HG02885 (cell line): ENCODE results near the gene SLFNL1.

ENCODE experiments used
- ATAC-seq: cut with Tn5 transposase; IDR thresholded peaks from one replicate; pipeline ENCODE4 v1.9.1; 2021; ENCODE audit warnings: mild to moderate bottlenecking; ENCODE audit not compliant: unreplicated experiment, poor library complexity

SLFNL1 gene

DNA sequence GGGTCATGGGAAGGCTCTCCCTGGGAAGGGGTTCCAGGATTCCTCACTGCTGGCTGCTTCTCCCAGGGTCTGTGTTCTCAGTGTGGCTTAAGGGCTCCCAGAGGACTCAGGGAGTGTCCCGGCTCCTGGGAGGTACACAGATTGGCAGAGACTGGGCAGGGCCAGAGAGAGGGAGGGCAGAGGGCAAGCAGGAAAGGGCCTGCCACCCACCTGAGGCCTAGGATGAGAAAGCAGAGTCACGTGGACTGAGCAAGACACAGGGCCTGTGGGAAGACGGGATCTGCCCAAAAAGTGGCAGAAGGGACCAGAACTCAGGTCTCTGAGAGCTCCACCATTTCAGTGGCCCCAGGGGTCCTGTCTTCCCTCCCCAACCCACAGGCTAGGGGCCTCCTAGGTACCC is 871 bp downstream of the SLFNL1 start:
- ATAC-seq, result no peak

DNA sequence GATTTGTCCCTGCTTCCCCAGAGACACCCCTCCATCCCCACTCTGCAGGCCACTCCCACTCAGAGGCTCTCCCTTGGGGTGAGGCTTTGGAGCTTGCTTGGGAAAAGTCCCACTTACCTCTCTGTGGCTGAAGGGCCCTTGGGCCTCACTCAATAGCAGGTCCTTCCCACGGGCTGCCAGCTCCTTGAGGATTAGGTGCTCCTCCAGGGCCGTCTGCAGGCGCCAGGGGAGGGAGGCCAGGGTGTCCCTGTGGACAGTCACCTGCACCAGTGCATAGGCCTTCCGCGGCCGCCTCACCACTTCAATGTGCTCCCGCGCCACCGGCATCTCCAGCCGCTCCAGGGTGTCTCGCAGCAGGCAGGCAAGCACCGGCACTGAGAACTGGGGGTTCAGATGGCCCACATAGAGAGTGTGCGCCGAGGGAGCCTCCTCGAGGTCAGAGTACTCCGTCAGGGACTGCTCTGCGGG is 1.4 kb downstream of the SLFNL1 start:
- no peak for ATAC-seq

DNA sequence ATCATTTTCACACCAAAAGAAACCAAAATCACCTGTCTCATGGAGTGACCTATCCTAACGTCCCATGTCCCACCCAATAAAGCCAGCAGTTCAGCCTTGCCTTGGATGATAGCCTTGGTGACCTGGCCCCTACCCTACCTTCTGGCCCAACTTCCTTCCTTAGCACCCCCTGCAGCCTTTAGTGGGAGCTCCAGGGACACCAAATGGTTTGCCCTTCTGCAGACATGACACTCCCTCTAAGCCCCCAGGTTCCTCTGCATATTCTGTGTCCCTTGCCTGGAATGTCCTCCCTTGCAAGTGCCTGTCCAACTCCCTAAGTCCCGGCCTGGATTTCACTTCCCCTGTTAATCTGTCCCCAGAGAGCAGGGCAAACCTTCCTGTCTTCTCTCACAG is 2.2 kb downstream of the SLFNL1 start:
- ATAC-seq, result no peak

DNA sequence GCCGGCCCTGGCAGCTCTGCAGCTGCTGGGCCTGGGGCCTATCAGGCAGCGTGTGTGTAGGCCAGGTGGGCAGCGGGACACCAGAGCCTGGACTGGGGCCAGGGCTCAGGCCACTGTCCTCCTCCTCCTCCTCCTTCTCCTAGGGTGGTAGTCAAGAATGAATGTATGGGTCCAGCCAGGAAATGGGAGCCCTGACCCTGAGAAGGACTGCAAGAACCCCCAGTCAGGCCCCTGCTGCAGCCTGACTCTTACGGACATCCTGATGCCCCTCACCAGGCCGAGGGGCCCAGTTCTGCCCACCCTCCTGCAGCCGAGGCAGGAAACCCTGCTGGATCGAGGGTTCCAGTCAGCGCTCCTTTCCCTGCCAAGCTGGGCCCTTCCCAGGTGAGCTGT is 3.5 kb downstream of the SLFNL1 start:
- ATAC-seq, result no peak

DNA sequence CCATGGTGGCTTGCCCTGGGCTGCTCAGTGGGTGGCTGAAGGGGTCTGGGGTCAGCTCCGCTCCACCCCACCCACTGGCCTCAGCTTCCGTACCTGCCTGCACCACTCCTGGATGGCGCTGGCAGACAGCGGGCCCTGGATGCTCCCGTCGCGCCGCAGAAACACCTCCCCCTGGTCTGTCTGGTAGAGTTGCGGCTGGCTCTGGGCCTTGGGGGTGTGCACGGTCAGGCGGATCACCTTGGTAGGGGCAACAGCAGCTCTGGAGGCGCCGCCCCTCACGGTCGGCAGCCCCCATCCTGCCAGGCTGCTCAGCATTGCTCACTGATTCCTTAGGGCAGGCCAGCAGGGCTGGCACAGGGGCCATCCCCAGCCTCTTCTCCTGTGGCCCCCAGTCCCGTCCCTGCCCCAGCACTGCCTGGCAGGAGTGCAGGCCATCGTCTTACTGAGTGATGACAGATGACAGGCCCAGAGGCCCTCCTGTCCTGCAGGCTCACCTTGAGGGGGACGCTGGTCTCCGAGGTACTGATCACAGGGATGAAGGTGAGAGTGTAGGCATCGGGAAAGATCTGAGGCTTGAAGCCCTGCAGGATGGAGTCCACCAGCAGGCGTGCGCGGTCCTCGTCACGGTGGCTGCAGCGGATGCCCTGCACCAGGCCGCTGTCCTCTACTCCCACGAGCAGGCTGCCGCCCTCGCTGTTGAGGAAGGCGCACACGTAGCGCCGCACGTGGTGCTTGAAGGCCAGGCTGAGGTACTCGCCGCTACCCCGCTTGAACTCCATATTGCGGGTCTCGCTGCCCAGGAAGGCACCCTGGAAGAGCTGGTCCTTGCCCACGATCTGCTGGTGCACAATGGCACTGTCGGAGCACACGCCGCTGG is 4.1 kb downstream of the SLFNL1 start:
- no peak for ATAC-seq

DNA sequence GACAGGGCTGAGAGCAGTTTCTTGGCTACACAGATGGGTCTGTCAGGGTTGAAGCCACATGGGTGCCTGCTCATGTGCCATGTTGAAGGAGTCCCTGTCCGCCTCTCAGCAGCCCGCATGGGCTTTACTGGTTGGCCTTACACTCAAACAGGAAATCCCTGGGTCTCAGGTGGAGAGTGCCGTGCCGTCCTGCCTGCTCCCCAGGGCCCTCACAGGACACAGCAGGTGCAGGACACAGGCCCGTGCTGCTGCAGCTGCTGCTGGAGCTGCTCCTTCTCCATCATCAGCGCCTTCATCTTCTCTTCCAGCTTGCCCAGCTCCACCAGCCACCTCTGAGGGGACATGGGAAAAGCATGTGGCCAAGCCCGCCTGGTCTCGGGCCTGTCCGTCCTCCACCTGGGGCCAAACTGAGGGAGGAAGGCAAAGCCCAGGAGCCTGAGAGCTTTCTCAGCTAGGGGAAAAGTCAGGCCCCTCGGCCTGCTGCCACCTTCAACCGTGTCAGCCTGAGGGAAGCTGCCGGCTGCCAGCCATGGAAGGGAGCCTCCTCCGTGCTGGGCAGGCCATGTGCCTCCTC is 5.5 kb downstream of the SLFNL1 start:
- no peak for ATAC-seq

DNA sequence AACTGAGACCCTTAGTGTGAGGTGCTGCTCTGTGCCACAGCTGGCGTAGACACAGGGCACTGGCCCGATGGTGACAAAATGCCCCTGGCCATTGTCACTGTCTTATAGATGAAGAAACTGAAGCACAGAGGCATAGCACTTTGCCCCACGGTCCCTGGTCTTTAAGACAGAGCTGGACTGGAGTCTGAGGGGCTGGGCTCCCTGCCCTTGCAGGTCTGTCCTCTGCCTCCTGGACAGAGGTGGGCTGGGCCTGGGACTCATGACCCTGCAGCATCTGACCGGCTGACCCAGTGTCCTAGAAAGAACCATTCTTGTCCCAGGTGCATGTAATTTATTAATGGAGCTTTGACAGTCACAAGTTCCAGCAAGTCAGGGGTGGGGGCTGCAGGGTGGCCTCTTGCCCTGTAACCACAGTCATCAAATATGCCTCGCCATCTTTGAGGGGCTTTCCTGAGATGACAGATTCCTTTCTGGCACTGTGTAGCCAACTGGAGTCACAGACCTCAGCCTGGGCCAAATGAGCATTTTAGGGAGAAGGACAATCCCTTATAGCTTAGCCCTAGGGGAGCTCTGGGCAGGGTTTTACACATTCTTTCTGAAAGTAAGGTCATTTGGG is 6.1 kb downstream of the SLFNL1 start:
- no peak for ATAC-seq

DNA sequence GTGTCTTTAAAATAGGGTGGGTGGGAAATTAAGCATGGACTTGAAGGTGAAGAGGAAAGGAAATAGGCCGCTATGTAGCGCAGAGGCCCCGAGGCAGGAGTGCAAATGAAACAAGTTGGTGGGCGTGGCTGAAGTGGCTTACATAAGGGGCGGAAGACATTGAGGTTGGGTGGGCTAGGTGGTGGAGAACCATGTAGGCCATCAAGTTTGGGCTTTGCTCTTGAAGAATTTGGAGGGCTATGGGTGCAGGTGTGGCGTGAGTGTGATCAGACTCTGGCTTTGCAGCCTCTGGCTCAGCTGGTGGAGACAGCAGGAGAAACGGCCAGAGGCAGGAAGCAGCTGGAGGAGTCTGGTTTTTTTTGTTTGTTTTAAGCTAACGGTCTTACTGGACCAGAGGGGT is 6.7 kb downstream of the SLFNL1 start:
- no peak for ATAC-seq

DNA sequence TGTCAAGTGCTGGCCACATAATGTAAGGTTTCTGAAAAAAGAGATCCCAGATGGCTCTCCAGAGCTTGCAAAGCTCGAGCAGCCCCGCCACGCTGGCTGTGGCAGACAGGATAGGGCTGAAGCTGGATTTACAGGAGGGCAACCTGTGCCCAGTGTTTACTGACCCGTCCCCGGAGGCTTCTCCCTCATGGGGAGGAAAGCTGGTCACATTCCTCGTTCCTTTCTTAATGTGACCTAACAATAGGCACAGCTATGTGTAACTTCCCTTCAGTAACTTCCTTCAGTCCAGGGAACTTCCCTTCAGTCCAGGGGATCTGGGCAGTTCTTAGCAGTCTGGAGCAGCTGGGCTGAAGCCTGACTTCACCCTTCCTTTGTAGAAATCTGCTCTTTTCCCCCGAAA is 7.7 kb downstream of the SLFNL1 start:
- ATAC-seq, result no peak

DNA sequence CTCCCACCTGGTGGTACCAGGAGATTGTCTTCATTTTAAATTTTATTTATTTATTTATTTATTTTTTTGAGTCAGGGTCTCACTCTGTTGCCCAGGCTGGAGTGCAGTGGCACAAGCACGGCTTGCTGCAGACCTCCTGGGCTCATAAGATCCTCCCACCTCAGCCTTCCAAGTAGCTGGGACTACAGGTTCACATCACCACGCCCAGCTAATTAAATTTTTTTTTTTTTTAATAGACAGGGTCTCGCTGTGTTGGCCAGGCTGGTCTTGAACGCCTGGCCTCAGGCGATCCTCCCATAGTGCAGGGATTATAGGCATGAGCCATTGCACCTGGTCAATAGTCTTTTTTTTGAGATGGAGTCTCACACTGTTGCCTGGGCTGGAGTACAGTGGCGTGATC is 8.5 kb downstream of the SLFNL1 start:
- no peak for ATAC-seq

DNA sequence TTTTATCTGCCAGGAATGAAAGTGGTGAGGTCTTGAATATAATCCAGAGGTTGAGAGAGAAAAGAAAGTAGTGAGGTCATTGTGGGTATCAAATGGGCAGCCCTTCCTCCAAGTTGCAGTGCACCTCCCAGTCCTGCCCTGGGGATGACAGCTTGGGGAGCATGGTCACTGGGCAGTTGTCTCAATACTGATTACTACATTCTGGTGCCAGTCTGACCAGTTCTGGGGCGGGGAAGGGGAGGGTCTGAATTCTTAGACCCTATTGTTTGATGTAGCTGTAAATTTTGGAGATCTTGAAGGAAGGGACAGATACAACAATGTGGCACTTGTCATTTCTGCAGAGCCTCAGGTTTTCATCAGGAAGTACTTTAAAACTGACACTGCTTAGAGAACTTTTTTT is 11.2 kb downstream of the SLFNL1 start:
- no peak for ATAC-seq

DNA sequence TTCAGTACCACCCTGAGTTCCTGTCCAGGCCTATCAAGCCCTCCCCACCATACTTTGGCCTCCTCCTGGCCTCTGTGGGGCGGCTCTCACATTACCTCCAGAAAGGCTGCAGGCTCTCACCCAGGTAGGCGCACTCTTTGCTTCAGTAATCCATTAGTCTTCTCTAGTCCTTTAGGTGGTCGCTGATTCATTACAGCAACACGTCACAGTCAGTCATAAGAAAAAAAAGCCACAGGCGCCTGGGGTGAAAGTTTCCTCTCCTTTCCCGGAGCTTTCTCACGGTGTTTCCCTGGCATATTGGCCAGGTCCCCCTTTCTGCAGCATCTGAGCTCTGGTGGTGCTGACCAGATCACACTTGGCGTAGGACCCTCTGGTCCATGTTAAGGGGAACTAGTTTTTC is 12.1 kb downstream of the SLFNL1 start:
- no peak for ATAC-seq

DNA sequence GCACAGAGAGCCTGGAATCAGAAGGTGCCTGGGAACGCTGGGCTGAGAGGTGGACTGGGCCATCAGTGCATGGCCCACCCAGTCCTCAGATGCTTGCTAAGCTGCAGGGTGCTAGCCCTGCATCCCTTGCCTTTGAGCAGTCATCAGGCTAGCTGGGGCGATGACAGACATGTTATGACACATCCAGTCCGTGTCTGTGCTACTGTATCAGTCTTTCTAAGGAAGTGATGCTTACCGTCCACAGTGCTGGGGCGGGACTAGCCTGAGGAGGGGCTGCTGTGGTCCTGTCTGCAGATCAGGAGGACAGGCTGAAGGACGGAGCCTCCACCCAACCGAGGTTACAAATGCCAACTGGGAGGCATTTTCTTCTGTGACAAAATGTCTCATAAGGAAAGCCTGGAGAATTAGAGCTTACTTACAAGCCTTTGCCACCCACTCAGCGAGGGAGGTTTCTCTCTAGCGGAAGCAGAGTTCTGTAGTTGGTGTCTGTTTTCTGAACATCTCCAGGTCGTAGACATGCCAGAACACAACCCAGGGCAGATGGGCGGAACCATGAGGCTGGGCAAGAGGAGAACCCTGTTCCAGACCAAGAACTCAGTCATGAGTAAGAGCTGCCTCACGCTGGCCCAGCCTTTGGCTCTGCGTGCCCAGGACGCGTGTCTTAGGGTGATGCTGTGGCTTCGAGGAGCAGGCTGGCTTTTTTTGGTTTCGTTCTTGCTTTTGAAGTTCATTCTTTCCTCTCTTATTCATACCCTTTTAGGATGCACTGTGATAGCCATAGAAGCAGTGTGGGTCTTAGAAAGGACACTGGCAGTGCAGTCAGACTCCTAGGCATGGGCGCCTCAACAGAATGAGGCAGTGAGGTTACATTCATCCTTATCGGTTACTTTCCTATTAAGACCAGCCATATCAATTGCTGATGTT is 14.3 kb downstream of the SLFNL1 start:
- no peak for ATAC-seq

DNA sequence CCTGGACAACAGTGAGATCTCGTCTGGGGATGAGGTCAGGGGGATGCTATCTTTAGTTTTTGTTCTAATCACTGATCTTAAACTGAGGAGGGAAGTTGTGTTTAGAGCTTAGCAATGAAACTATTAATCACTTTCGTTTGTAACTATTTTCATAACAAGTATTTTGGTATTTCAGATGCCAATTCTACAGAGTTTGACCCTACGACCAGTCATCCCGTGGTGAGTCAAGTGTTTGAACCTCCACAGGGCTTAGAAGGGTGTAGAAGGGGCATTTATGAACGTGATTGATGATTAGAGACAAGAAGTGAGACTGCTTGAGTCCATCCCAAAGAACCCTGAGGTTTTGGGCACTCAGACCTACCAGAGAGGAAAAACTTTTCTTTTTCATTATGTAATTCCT is 15.6 kb downstream of the SLFNL1 start:
- no peak for ATAC-seq

DNA sequence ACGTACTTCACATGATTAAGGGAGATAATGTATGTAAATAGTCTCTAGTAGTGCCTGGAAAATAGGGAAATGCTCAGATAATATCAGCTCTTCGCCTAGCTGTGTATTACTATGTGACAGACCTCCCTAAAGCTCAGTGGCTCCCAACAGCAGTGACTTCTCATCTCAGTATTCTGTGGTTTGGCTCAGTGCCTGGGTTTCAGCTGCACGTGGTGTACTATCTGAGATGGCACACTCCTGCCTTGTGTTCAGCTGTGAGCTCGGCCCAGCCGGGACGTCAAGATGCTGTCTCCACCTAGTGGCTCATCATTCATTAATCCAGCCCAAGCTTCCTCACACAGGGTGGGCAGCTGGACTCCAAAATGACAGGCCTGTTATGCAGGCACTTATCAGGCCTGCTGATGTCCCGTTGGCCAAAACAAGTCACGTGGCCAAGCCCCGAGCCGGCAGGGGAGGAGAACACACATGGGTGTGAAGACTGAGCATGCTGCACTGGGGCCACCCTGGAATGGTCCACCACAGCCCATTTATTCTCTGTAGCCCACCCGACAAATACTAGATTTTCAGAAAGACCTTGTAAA is 17.8 kb downstream of the SLFNL1 start:
- ATAC-seq, result peak; percentile 95

DNA sequence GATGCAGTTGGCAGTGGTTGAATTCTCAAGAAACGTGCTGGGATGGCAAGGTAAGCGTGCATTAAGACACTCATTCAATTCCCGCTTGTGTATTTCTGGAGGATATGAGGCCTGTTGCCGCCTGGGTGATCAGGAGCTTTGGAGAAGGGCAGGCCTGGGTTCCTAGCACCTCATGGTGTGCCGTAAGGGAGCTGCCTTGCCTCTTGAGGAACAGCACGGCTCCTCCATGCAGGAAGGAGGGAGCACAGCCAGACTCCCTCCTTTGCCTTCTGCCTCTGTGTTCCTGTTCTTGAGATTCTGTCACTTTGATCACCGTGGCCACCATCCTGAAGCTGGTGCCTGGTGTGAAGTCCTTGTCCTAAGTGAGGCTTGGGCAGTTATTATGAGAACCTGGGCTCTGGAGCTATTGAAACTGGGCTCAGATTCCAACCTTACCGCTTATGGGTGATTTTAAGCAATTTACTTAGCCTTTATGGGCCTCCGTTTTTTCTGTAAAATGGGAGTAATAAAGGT is 18.3 kb downstream of the SLFNL1 start:
- no peak for ATAC-seq

DNA sequence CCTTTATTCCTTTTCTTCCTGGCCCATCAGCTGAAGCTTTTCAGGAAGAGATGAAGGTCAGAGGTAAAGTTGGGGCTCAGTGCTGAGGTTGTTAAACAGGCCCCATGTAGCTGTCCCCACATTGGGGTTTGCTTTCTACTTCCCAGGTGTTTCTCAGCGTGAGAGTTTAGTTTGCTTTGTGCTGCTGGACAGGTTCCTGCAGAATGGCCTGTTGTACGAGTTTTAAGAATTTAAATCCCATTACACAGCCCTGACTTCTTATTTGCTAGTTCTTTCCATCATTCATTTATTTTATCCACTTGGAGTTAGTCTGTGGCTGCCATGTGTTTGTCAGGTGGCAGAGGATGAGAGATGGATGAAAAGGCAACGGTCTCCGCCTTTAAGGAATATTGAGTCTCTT is 22.9 kb downstream of the SLFNL1 start:
- no peak for ATAC-seq

DNA sequence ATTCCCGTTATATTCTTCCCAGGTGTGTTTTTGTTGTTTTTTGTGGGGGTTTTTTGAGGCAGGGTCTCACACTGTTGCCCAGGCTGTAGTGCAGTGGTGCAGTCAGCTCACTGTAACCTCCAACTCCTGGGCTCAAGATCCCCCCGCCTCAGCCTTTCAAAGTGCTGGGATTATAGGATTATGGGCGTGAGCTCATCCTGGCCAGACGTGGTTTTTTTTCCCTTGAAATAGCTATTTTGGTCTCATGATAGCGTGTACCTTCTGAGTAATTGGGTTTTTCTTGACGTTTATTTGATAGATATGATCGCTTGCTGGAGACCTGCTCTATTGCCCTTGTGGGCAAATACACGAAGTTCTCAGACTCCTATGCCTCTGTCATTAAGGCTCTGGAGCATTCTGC is 24.4 kb downstream of the SLFNL1 start:
- no peak for ATAC-seq

DNA sequence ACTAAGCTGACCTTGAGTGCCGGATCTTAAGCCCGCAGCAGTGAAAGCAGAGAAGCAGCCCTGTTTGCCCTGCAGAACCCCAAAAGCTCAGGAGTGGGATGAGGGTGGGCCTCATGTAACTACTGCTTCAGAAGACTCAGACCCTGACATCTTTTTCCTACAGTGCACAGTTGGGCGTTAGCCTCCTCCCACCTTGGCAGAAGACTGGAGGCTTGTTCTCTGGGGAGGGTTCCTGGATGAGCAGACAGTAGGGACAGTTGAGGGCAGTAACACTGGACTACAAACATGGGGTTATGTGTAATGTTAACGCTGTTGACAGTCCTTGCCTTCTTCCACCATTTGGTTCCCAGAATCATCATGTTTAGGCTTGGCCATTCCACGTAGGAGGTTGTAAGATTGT is 32.5 kb downstream of the SLFNL1 start:
- ATAC-seq, result no peak

DNA sequence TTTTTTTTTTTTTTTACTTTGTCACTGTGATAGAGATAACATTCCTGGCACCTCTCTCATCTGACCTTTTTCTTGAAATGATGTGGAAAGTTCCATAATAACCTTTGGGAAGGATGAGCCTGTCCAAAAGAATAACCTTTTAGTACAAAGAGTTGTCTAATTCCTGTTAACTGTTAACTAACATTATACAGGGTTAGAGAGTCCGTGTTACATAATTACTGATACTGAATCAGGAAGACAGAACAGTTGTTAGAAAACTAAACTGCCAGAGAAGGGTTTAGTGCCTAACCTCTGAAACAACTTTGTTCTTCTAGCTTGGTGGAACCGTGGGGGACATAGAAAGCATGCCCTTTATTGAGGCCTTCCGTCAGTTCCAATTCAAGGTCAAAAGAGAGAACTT is 33.2 kb downstream of the SLFNL1 start:
- no peak for ATAC-seq
